Esophagus (tissue), 2 donors: Measurements from ENCODE around the gene ABTB2. TPM values are rescaled to one million over a fixed set of nuclear protein-coding genes. Genes with fewer than 3 reads are reported as not detected.

Experiments
- H3K27ac ChIP-seq, 2 donors: one replicate each; pipeline ENCODE4 v1.5.1; 2013; ENCODE audit warnings: low read depth in 2 of 2, mild to moderate bottlenecking in 2 of 2, inconsistent platforms in 1 of 2, low read length in 1 of 2, moderate library complexity in 1 of 2
- H3K27me3 ChIP-seq, 2 donors: one replicate each; pipeline ENCODE4 v1.6.1; 2013; ENCODE audit warnings: low read length in 2 of 2, control low read depth in 1 of 2, mild to moderate bottlenecking in 1 of 2; ENCODE audit not compliant: insufficient read depth in 2 of 2, control insufficient read depth in 1 of 2
- H3K36me3 ChIP-seq, 2 donors: one replicate each; pipeline ENCODE4 v1.6.1; 2013; ENCODE audit warnings: low read length in 1 of 2; ENCODE audit not compliant: control insufficient read depth in 2 of 2, insufficient read depth in 2 of 2
- H3K4me1 ChIP-seq, 2 donors: one replicate each; pipeline ENCODE4 v1.6.1; 2013; ENCODE audit warnings: low read length in 1 of 2; ENCODE audit not compliant: control insufficient read depth in 2 of 2, insufficient read depth in 2 of 2
- H3K4me3 ChIP-seq, 2 donors: one replicate each; pipeline ENCODE4 v1.5.1; 2013; ENCODE audit warnings: low read length in 2 of 2, mild to moderate bottlenecking in 2 of 2, low read depth in 1 of 2, moderate library complexity in 1 of 2
- H3K9me3 ChIP-seq, 2 donors: one replicate each; pipeline ENCODE4 v1.6.1; 2013; ENCODE audit warnings: mild to moderate bottlenecking in 2 of 2, low read depth in 1 of 2, low read length in 1 of 2, moderate library complexity in 1 of 2; ENCODE audit not compliant: control insufficient read depth in 2 of 2, insufficient read depth in 1 of 2
- WGBS, 2 donors: extraction: QIAGEN DNeasy Blood & Tissue Kit; methylation state at CpG; one replicate each; pipeline ENCODE4 v1.1.7; 2013; 5-methylcytosine and 5-hydroxymethylcytosine counted together
- polyA plus RNA-seq, 2 donors: library from polyadenylated mRNA; stranded (reverse); fragments of 200-250 nt; gene quantifications; one replicate each; pipeline ENCODE4 v1.2.3, GENCODE V29; 2013
- donor health status: healthy with polysubstance abuse.
- donor health status: Bipolar disorder and iron deficiency.

ABTB2 gene
- polyA plus RNA-seq, 2 donors: 3.2 to 4.3 TPM

- Histone ChIP-seq H3K9me3 (no peaks in the 10 kb centered on the region), H3K4me1 (peaks cover 0 to 3% of the 10 kb centered on the region in 2 donors), H3K27ac (no peak overlapping the region), H3K36me3 (no peaks in the 10 kb centered on the region), H3K4me3 (no peak overlapping the region), H3K27me3 (no peaks in the 10 kb centered on the region)
- WGBS, 2 donors: 91 to 96% methylated on average over 7 of the region's 7 CpGs
Observed at GRCh38 chr11:34337016-34337415, 20.8 kb downstream of the ABTB2 start.

DNA sequence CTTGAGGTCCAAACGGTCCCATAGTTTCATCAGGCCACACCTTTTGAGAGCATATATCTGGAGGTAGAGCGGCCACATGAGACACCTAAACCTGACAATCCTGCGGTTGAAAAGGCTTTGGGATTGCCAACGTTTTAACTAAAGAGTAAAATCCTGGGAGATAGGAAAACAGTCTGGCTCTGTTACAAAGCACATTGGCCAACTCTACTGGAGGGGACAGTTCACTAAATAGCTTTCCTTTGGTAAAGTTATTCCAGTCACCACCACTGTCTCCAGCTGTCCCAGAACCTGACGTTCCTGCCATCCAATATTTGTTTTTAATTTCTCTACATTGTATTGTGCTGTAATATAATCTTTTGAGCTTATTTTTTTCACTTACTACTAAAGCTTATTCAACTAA lies 22.0 kb downstream of the ABTB2 start:
- Histone ChIP-seq H3K9me3 (no peaks in the 10 kb centered on the region), H3K27me3 (no peaks in the 10 kb centered on the region), H3K27ac (no peak overlapping the region), H3K36me3 (no peaks in the 10 kb centered on the region), H3K4me3 (no peak overlapping the region), H3K4me1 (peaks cover 0 to 3% of the 10 kb centered on the region in 2 donors)
- 70 to 75% methylated on average over 5 of the region's 5 CpGs for WGBS, 2 donors

DNA sequence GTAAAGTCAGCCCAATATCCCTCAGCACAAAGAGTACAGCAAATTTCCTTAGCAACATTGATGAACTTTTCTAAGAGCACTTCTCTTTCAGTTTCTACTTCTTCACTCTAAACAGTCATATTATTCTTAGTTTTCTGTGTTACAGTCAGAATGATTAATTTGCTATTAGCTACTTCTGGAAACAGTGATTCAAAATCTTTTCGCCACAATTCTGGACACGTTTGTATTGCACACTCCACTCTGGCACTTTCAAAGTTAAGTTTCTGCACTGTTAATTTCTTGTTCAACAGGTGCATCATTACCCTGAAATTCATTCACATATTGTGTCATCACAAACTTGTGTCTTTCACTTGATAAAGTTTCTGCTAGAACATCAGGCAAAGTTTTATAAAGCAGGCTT lies 22.5 kb downstream of the ABTB2 start:
- no peaks in the 10 kb centered on the region for H3K27me3 ChIP-seq
- no peaks in the 10 kb centered on the region for H3K36me3 ChIP-seq
- no peak overlapping the region for H3K27ac ChIP-seq
- H3K9me3 ChIP-seq: no peaks in the 10 kb centered on the region
- H3K4me1 ChIP-seq: peaks cover 0 to 3% of the 10 kb centered on the region in 2 donors
- no peak overlapping the region for H3K4me3 ChIP-seq
- WGBS, 2 donors: 42 to 65% methylated on average over 2 of the region's 2 CpGs

DNA sequence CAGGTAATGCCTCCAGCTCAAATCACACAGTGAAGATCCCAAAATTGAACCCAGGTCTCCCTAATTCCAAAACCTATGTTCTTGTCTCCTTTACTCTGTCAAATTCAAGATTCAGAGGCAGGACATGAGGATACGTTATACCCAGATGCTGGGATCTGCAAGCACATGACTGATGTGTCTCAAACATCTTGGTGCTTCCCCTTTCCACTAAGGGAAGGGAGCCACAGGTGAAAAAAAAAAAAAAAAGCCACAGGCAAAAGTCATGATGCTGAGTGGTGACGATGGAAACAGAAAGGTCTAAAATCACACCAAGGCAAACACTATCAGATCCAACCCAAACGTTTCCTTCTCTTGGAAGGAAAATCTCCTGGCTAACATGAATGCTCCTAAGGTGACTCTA lies 24.0 kb downstream of the ABTB2 start:
- H3K4me3 ChIP-seq: no peak overlapping the region
- H3K27ac ChIP-seq: no peak overlapping the region
- H3K9me3 ChIP-seq: no peaks in the 10 kb centered on the region
- WGBS, 2 donors: 67 to 69% methylated on average over 3 of the region's 3 CpGs
- H3K27me3 ChIP-seq: no peaks in the 10 kb centered on the region
- H3K4me1 ChIP-seq: no peaks in the 10 kb centered on the region
- H3K36me3 ChIP-seq: no peaks in the 10 kb centered on the region

DNA sequence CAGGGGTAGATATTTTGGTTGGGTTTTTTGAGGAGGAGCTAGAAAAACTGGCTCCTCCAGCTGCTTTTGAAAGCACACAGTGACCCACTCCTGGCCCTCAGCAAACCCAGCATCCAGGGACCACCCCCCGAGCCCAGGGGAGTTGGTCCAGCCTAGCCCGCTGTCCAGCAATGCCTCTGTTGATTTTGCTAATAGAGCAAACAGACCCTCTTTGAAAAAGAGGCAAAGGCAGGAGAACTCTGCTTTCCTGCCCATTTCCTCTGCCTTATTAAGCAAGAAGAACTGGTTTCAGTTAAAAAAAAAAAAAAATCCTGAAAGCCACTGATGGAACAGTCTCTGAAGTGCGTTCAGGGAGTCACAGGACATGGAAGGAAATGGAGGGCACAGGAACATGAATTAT lies 25.3 kb downstream of the ABTB2 start:
- H3K4me1 ChIP-seq: no peaks in the 10 kb centered on the region
- WGBS, 2 donors: 52 to 59% methylated on average over 3 of the region's 3 CpGs
- H3K36me3 ChIP-seq: no peaks in the 10 kb centered on the region
- H3K27ac ChIP-seq: no peak overlapping the region
- no peaks in the 10 kb centered on the region for H3K9me3 ChIP-seq
- no peak overlapping the region for H3K4me3 ChIP-seq
- no peaks in the 10 kb centered on the region for H3K27me3 ChIP-seq

DNA sequence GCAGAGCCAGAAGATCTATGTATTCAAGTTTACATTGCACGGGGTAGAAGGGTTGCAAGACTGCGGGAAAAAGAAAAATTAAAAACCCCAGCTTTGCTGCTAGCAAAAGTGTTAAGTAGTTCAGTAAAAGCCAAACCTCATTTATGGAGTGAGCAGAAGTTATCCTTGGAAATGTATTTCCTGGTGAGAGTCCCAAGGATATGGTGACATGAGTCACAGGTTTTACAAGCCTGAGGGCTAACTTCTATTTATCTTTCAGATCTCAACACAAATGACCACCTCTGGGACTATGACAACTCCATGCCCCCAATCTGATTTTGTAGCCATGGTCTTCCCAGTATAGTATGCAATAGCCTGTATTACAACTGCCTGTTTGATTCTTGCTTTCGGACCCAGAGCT lies 26.1 kb downstream of the ABTB2 start:
- Histone ChIP-seq H3K9me3 (no peaks in the 10 kb centered on the region), H3K36me3 (no peaks in the 10 kb centered on the region), H3K27ac (no peak overlapping the region), H3K27me3 (no peaks in the 10 kb centered on the region), H3K4me3 (no peak overlapping the region), H3K4me1 (no peaks in the 10 kb centered on the region)
- WGBS, 2 donors: 87 to 93% methylated on average over 3 of the region's 3 CpGs

DNA sequence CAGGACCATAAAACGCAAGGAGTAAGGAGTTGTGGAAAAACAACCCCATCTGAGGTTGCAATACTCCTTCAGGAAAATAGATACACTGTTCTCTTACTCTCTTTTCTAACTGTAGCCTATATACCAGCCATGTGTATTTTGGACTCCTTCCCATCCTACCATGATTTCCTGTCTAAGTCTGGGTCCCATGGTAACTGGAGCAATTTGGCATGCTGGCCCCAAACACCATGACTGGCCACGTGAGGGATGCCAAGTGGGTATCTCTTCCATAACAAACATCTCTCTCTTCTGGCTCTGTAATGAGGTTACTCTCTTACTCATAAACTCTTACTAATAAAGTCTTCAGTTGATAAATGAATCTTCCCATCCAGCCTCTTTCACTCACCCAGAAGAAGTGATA lies 26.5 kb downstream of the ABTB2 start:
- WGBS, 2 donors: 44 to 57% methylated on average over 2 of the region's 2 CpGs
- no peak overlapping the region for H3K4me3 ChIP-seq
- no peaks in the 10 kb centered on the region for H3K4me1 ChIP-seq
- H3K27ac ChIP-seq: no peak overlapping the region
- H3K36me3 ChIP-seq: no peaks in the 10 kb centered on the region
- H3K9me3 ChIP-seq: no peaks in the 10 kb centered on the region
- no peaks in the 10 kb centered on the region for H3K27me3 ChIP-seq

DNA sequence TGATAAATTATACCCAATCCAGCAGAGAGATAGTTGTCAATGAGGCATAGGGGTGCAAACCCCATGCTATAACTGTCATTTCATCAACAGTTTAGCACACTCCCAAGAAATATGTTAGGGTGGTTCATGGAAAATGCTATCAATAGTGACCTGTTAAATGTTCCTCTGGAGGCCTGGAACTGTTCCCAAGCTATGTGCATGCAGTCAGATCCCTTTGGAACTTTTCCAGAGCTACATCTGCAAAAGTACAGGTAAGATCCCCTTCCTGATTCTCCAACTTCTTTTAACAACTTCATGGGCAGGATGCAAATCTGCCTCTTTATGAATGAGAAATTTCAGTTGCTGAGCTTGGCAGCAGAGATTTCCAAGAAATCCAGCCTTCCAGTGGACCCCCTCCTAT lies 27.2 kb downstream of the ABTB2 start:
- H3K27ac ChIP-seq: no peak overlapping the region
- H3K36me3 ChIP-seq: no peaks in the 10 kb centered on the region
- H3K9me3 ChIP-seq: no peaks in the 10 kb centered on the region
- no peaks in the 10 kb centered on the region for H3K27me3 ChIP-seq
- H3K4me3 ChIP-seq: no peak overlapping the region
- no peaks in the 10 kb centered on the region for H3K4me1 ChIP-seq

GRCh38 chr11:34329876-34330275 lies 27.9 kb downstream of the ABTB2 start:
- no peak overlapping the region for H3K27ac ChIP-seq
- no peak overlapping the region for H3K4me3 ChIP-seq
- no peaks in the 10 kb centered on the region for H3K4me1 ChIP-seq
- no peaks in the 10 kb centered on the region for H3K9me3 ChIP-seq
- H3K27me3 ChIP-seq: no peaks in the 10 kb centered on the region
- H3K36me3 ChIP-seq: no peaks in the 10 kb centered on the region
- WGBS, 2 donors: 87 to 92% methylated on average over 2 of the region's 2 CpGs

- Histone ChIP-seq H3K27me3 (no peaks in the 10 kb centered on the region), H3K4me1 (no peaks in the 10 kb centered on the region), H3K27ac (no peak overlapping the region), H3K36me3 (no peaks in the 10 kb centered on the region), H3K4me3 (no peak overlapping the region), H3K9me3 (no peaks in the 10 kb centered on the region)
- WGBS, 2 donors: 82 to 88% methylated on average over 4 of the region's 4 CpGs
Observed at GRCh38 chr11:34328632-34328910, 29.2 kb downstream of the ABTB2 start.
